Activated naive CD8-positive, alpha-beta T cell treated with anti-CD3 and anti-CD28 coated beads for 36 hours (primary cell): ENCODE results near the gene PDXDC1. TPM values are rescaled to one million over a fixed set of nuclear protein-coding genes. Genes with fewer than 3 reads are reported as not detected.
A peak's percentile ranks its signal among the peaks of the same experiment; 100 is the strongest.
"Not testable (repeated sequence)": the region's sequence is repeated elsewhere in the genome, so short reads cannot be mapped to it uniquely, and the experiment has no call there.

Experiments used
- DNase-seq: peaks from one replicate; pipeline ENCODE4 v3.0.0; 2021
- H3K27ac Mint-ChIP-seq: one replicate; pipeline ENCODE4 v1.8.0; 2022; ENCODE audit warnings: mild to moderate bottlenecking, moderate library complexity, mixed read lengths
- H3K27me3 Mint-ChIP-seq: one replicate; pipeline ENCODE4 v1.8.0; 2022; ENCODE audit warnings: mild to moderate bottlenecking, mixed read lengths
- H3K36me3 Mint-ChIP-seq: one replicate; pipeline ENCODE4 v1.8.0; 2021; ENCODE audit warnings: mild to moderate bottlenecking, mixed read lengths
- H3K4me1 Mint-ChIP-seq: one replicate; pipeline ENCODE4 v1.8.0; 2021; ENCODE audit warnings: mixed read lengths
- H3K4me3 Mint-ChIP-seq: one replicate; pipeline ENCODE4 v1.8.0; 2022; ENCODE audit warnings: mild to moderate bottlenecking, moderate library complexity, mixed read lengths
- H3K9me3 Mint-ChIP-seq: one replicate; pipeline ENCODE4 v1.8.0; 2022; ENCODE audit warnings: mixed read lengths
- total RNA-seq, 2 experiments: library from RNA; stranded (reverse); gene quantifications; one replicate each; pipeline ENCODE4 v1.2.3, GENCODE V29; 2021

Gene PDXDC1
- total RNA-seq, 2 experiments from 2014 or later = 53.4 to 58.7 TPM

GRCh38 chr16:15035163-15035729 is 60.4 kb downstream of the PDXDC1 start:
- no peak for DNase-seq
- Mint-ChIP-seq H3K9me3 (no peaks in the 10 kb centered on the region), H3K4me3 (no peak overlapping the region), H3K4me1 (peaks cover 8% of the 10 kb centered on the region), H3K27me3 (no peaks in the 10 kb centered on the region), H3K36me3 (peaks cover 17% of the 10 kb centered on the region), H3K27ac (no peak overlapping the region)

GRCh38 chr16:15037003-15037402 is 62.2 kb downstream of the PDXDC1 start:
- DNase-seq = no peak
- no peaks in the 10 kb centered on the region for H3K9me3 Mint-ChIP-seq
- H3K4me3 Mint-ChIP-seq = no peak overlapping the region
- H3K27me3 Mint-ChIP-seq = no peaks in the 10 kb centered on the region
- peaks cover 2% of the 10 kb centered on the region for H3K4me1 Mint-ChIP-seq
- peaks cover 12% of the 10 kb centered on the region for H3K36me3 Mint-ChIP-seq
- H3K27ac Mint-ChIP-seq = no peak overlapping the region

DNA sequence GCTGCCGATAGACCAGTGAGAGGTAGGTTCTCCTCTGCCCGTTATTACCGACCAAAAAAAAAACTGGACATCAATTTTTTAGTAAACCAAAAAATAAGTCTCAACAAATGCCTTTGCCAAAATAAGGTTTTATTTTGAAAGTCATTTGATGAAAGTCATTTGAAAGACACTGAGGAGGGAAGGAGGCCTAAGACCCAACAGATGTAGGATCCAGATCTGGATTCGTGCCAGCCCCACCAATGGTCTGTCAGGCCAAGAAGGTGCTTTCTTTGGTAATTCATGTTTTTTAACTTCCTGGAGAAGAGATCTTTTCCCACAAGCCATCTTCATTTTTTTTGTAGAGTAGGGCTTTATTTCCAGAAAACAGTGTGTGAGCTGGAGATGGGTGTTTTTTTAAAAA is 62.9 kb downstream of the PDXDC1 start:
- Mint-ChIP-seq H3K4me3 (no peak overlapping the region), H3K9me3 (no peaks in the 10 kb centered on the region), H3K4me1 (no peaks in the 10 kb centered on the region), H3K36me3 (peaks cover 7% of the 10 kb centered on the region), H3K27ac (no peak overlapping the region), H3K27me3 (no peaks in the 10 kb centered on the region)
- DNase-seq = no peak

DNA sequence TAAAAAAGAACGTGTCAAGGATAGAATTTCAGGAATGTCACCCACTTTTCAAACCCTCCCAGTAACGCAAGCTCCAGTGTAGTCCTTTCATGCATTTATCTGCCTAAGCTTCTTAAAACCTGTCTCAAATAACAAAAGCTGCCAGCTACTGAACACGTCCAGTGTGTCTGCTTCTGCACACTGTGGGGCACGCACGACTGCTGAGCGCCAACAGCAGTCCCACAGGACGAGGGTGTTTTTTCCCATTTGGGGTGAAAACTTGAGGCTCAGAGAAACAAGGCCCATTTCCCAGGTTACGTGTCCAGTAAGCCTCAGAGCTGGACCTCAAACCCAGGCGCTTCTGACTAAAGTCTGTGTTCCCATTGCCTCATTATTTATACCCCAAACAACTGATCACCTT is 63.9 kb downstream of the PDXDC1 start:
- no peaks in the 10 kb centered on the region for H3K9me3 Mint-ChIP-seq
- H3K4me3 Mint-ChIP-seq = no peak overlapping the region
- H3K4me1 Mint-ChIP-seq = no peaks in the 10 kb centered on the region
- no peak for DNase-seq
- no peaks in the 10 kb centered on the region for H3K27me3 Mint-ChIP-seq
- peaks cover 7% of the 10 kb centered on the region for H3K36me3 Mint-ChIP-seq
- H3K27ac Mint-ChIP-seq = no peak overlapping the region

- Mint-ChIP-seq H3K27ac (no peak overlapping the region), H3K27me3 (no peaks in the 10 kb centered on the region), H3K4me1 (no peaks in the 10 kb centered on the region), H3K9me3 (no peaks in the 10 kb centered on the region), H3K4me3 (no peak overlapping the region), H3K36me3 (peaks cover 7% of the 10 kb centered on the region)
- DNase-seq = no peak
These were observed 66.6 kb downstream of the PDXDC1 start for GRCh38 chr16:15041271-15042004.

GRCh38 chr16:15043344-15043743 is 68.5 kb downstream of the PDXDC1 start:
- Mint-ChIP-seq H3K9me3 (no peaks in the 10 kb centered on the region), H3K27me3 (no peaks in the 10 kb centered on the region), H3K27ac (no peak overlapping the region), H3K4me3 (no peak overlapping the region), H3K36me3 (peaks cover 7% of the 10 kb centered on the region), H3K4me1 (no peaks in the 10 kb centered on the region)
- no peak for DNase-seq

DNA sequence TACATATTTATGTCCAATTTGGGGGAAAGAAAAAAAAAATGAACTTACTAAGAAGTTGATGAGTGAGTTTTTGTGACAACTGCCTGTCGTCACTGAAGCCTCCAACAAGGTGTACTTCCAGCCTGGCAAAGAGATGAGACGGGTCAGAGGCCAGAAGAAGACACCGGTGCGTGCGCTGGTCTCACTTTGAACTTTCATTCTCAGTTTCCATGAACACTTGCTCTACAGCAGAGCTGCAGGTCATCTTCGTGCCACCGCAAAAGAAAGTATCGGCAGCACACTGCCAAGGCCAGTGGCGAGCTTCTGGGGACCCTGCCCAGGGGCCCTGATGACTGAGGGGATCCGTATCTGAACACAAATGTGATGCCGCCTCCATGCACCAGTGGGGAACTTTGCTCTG is 69.5 kb downstream of the PDXDC1 start:
- no peaks in the 10 kb centered on the region for H3K27me3 Mint-ChIP-seq
- H3K4me1 Mint-ChIP-seq = no peaks in the 10 kb centered on the region
- H3K4me3 Mint-ChIP-seq = no peak overlapping the region
- no peak for DNase-seq
- peak overlapping the region; percentile 25 for H3K27ac Mint-ChIP-seq
- H3K9me3 Mint-ChIP-seq = no peaks in the 10 kb centered on the region
- H3K36me3 Mint-ChIP-seq = peaks cover 7% of the 10 kb centered on the region

GRCh38 chr16:15045270-15045669 is 70.4 kb downstream of the PDXDC1 start:
- DNase-seq, H3K4me3 Mint-ChIP-seq, H3K9me3 Mint-ChIP-seq, H3K27me3 Mint-ChIP-seq, H3K36me3 Mint-ChIP-seq, H3K27ac Mint-ChIP-seq, H3K4me1 Mint-ChIP-seq: not testable (repeated sequence)

- Mint-ChIP-seq H3K9me3 (no peaks in the 10 kb centered on the region), H3K36me3 (peaks cover 4% of the 10 kb centered on the region), H3K4me3 (no peak overlapping the region), H3K27me3 (no peaks in the 10 kb centered on the region), H3K4me1 (no peaks in the 10 kb centered on the region), H3K27ac (no peak overlapping the region)
- no peak for DNase-seq
These were observed 72.0 kb downstream of the PDXDC1 start for GRCh38 chr16:15046692-15047376.

GRCh38 chr16:15049581-15050180 is 74.9 kb downstream of the PDXDC1 start:
- Mint-ChIP-seq H3K9me3 (no peaks in the 10 kb centered on the region), H3K4me1 (peaks cover 8% of the 10 kb centered on the region), H3K4me3 (no peak overlapping the region), H3K27me3 (no peaks in the 10 kb centered on the region), H3K27ac (no peak overlapping the region), H3K36me3 (peaks cover 4% of the 10 kb centered on the region)
- no peak for DNase-seq

GRCh38 chr16:15050440-15050839 is 75.6 kb downstream of the PDXDC1 start:
- H3K27me3 Mint-ChIP-seq, DNase-seq, H3K36me3 Mint-ChIP-seq, H3K27ac Mint-ChIP-seq, H3K9me3 Mint-ChIP-seq, H3K4me3 Mint-ChIP-seq: not testable (repeated sequence)
- peaks cover 12% of the 10 kb centered on the region for H3K4me1 Mint-ChIP-seq

DNA sequence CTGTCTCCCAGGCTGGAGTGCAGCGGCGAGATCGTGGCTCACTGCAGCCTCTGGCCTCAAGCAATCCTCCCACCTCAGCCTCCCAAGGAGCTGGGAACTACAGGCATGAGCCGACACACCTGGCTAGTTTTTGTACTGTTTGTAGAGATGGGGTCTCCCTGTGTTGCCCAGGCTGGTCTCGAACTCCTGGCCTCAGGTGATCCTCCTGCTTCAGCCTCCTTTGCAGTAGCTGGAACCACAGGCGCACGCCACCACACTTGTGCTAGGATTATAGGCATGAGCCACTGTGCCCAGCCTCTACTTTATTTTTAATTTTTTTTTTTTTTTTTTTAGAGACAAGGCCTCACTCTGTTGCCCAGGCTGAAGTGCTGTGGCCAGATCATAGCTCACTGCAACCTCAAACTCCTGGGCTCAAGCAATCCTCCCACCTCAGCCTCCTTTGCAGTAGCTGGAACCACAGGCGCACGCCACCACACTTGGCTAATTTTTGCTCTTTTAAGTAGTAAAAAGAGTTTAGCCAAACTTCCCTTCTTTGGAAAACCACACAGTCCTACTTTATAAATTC is 76.6 kb downstream of the PDXDC1 start:
- Mint-ChIP-seq H3K4me1 (peaks cover 15% of the 10 kb centered on the region), H3K36me3 (peaks cover 4% of the 10 kb centered on the region), H3K9me3 (no peaks in the 10 kb centered on the region), H3K27ac (no peak overlapping the region), H3K27me3 (no peaks in the 10 kb centered on the region), H3K4me3 (no peak overlapping the region)
- DNase-seq = no peak

- DNase-seq = no peak
- Mint-ChIP-seq H3K4me3 (no peak overlapping the region), H3K36me3 (no peaks in the 10 kb centered on the region), H3K9me3 (no peaks in the 10 kb centered on the region), H3K27me3 (no peaks in the 10 kb centered on the region), H3K4me1 (peaks cover 18% of the 10 kb centered on the region), H3K27ac (no peak overlapping the region)
These were observed 78.1 kb downstream of the PDXDC1 start for GRCh38 chr16:15052747-15053476.

DNA sequence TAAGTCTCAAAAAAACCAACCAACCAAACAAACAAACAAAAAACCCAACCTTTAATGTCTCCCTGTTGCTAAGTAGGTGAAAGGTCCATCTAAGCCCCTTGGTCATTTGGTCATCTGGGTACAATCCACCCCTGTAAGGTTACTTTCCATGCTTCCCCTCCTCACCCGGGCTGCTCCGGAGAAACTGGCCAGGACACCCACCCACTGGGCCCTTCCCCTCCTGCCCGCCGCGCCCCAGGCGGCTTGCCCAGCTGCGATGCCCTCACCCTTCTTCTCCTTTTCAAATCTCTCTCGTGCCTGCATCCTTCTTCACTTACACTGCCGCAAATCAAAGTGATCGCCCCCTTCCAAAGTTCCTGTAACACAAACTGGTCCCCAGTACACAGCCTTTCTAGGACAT is 79.1 kb downstream of the PDXDC1 start:
- H3K9me3 Mint-ChIP-seq = no peaks in the 10 kb centered on the region
- no peaks in the 10 kb centered on the region for H3K27me3 Mint-ChIP-seq
- peaks cover 18% of the 10 kb centered on the region for H3K4me1 Mint-ChIP-seq
- H3K27ac Mint-ChIP-seq = no peak overlapping the region
- H3K36me3 Mint-ChIP-seq = no peaks in the 10 kb centered on the region
- no peak overlapping the region for H3K4me3 Mint-ChIP-seq
- DNase-seq = no peak
